DND-41 (cell line): Measurements from ENCODE around the gene EPOP.

ENCODE experiments used
- ATAC-seq: fragments of 200-7000 bp; cut with Tn5 transposase; 3 replicates; pipeline ENCODE4 v1.9.1; 2021; ENCODE audit warnings: low read depth; ENCODE audit not compliant: insufficient read depth
- DNase-seq: peaks from one replicate; pipeline ENCODE4 v3.0.0-alpha.2; 2020
- H2AFZ ChIP-seq: 2 replicates; pipeline ENCODE4 v1.6.0; 2012; ENCODE audit warnings: low read depth, low read length
- H3K27ac ChIP-seq: 2 replicates; pipeline ENCODE4 v1.5.1; 2012; ENCODE audit warnings: low read length, inconsistent platforms
- H3K27me3 ChIP-seq: fragments of 200-600 bp; sonication (generic); 2 replicates; pipeline ENCODE4 v1.6.0; 2012; ENCODE audit warnings: low read length, mild to moderate bottlenecking, inconsistent platforms; ENCODE audit not compliant: insufficient read depth, poor library complexity
- H3K36me3 ChIP-seq: 2 replicates; pipeline ENCODE4 v1.5.1; 2012; ENCODE audit warnings: low read length, inconsistent platforms; ENCODE audit not compliant: insufficient read depth
- H3K4me1 ChIP-seq: 2 replicates; pipeline ENCODE4 v1.5.1; 2012; ENCODE audit warnings: mild to moderate bottlenecking, low read length; ENCODE audit not compliant: insufficient read depth
- H3K4me2 ChIP-seq: 2 replicates; pipeline ENCODE4 v1.6.0; 2012; ENCODE audit warnings: mild to moderate bottlenecking, moderate library complexity, low read length, inconsistent platforms; ENCODE audit not compliant: insufficient read depth
- H3K4me3 ChIP-seq, 2 experiments: fragments of 200-600 bp in 1 of 2; shearing (Covaris generic) in 1 of 2; 2 replicates each; pipeline ENCODE4 v1.5.1; 2012 to 2016; ENCODE audit warnings: inconsistent platforms in 2 of 2, low read length in 2 of 2, mild to moderate bottlenecking in 2 of 2, low read depth in 1 of 2, moderate library complexity in 1 of 2
- H3K79me2 ChIP-seq: 2 replicates; pipeline ENCODE4 v1.6.0; 2012; ENCODE audit warnings: low read length, inconsistent platforms; ENCODE audit not compliant: insufficient read depth
- H3K9ac ChIP-seq: 2 replicates; pipeline ENCODE4 v1.6.0; 2012; ENCODE audit warnings: low read depth, mild to moderate bottlenecking, inconsistent platforms, low read length, moderate library complexity
- H3K9me3 ChIP-seq: 2 replicates; pipeline ENCODE4 v1.5.1; 2012; ENCODE audit warnings: low read length, moderate library complexity, mild to moderate bottlenecking, inconsistent platforms; ENCODE audit not compliant: insufficient read depth, severe bottlenecking
- H4K20me1 ChIP-seq: 2 replicates; pipeline ENCODE4 v1.6.0; 2012; ENCODE audit warnings: low read length; ENCODE audit not compliant: insufficient read depth
- EZH2 ChIP-seq: IDR thresholded peaks from 3 replicates; pipeline ENCODE4 v1.6.1; 2012; ENCODE audit warnings: borderline replicate concordance, low read depth, mild to moderate bottlenecking, moderate library complexity, low read length, inconsistent platforms; ENCODE audit not compliant: severe bottlenecking
- TF ChIP-seq, protein P1 (sequence below): IDR thresholded peaks from 2 replicates; pipeline ENCODE4 v1.5.1; 2012; ENCODE audit warnings: borderline replicate concordance, low read length, moderate library complexity, mild to moderate bottlenecking; ENCODE audit not compliant: poor library complexity, severe bottlenecking; ENCODE audit errors: extremely low read depth

EPOP gene

DNA sequence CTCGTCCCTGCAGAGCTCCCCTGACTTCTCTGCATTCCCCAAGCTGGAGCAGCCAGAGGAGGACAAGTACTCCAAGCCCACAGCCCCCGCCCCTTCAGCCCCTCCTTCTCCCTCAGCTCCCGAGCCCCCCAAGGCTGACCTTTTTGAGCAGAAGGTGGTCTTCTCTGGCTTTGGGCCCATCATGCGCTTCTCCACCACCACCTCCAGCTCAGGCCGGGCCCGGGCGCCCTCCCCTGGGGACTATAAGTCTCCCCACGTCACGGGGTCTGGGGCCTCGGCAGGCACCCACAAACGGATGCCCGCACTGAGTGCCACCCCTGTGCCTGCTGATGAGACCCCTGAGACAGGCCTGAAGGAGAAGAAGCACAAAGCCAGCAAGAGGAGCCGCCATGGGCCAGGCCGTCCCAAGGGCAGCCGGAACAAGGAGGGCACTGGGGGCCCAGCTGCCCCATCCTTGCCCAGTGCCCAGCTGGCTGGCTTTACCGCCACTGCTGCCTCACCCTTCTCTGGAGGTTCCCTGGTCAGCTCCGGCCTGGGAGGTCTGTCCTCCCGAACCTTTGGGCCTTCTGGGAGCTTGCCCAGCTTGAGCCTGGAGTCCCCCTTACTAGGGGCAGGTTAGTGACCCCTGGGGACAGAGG lies 41.7 kb upstream of the EPOP start:
- TF ChIP-seq EZH2: no peak
- TF ChIP-seq, protein P1, sequence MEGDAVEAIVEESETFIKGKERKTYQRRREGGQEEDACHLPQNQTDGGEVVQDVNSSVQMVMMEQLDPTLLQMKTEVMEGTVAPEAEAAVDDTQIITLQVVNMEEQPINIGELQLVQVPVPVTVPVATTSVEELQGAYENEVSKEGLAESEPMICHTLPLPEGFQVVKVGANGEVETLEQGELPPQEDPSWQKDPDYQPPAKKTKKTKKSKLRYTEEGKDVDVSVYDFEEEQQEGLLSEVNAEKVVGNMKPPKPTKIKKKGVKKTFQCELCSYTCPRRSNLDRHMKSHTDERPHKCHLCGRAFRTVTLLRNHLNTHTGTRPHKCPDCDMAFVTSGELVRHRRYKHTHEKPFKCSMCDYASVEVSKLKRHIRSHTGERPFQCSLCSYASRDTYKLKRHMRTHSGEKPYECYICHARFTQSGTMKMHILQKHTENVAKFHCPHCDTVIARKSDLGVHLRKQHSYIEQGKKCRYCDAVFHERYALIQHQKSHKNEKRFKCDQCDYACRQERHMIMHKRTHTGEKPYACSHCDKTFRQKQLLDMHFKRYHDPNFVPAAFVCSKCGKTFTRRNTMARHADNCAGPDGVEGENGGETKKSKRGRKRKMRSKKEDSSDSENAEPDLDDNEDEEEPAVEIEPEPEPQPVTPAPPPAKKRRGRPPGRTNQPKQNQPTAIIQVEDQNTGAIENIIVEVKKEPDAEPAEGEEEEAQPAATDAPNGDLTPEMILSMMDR: no peak
- no peaks in the 10 kb centered on the region for H3K4me1 ChIP-seq
- peaks cover 95% of the 10 kb centered on the region for H3K36me3 ChIP-seq
- H4K20me1 ChIP-seq: peaks cover 5% of the 10 kb centered on the region; the same call in 1 of the 2 replicates
- no peak overlapping the region for H3K9ac ChIP-seq
- H3K27ac ChIP-seq: no peak overlapping the region
- no peak for ATAC-seq
- no peak overlapping the region for H3K4me3 ChIP-seq
- H3K9me3 ChIP-seq: no peaks in the 10 kb centered on the region
- H2AFZ ChIP-seq: no peak overlapping the region
- H3K27me3 ChIP-seq: no peaks in the 10 kb centered on the region
- no peaks in the 10 kb centered on the region for H3K79me2 ChIP-seq
- no peak overlapping the region for H3K4me2 ChIP-seq
- DNase-seq: no peak

DNA sequence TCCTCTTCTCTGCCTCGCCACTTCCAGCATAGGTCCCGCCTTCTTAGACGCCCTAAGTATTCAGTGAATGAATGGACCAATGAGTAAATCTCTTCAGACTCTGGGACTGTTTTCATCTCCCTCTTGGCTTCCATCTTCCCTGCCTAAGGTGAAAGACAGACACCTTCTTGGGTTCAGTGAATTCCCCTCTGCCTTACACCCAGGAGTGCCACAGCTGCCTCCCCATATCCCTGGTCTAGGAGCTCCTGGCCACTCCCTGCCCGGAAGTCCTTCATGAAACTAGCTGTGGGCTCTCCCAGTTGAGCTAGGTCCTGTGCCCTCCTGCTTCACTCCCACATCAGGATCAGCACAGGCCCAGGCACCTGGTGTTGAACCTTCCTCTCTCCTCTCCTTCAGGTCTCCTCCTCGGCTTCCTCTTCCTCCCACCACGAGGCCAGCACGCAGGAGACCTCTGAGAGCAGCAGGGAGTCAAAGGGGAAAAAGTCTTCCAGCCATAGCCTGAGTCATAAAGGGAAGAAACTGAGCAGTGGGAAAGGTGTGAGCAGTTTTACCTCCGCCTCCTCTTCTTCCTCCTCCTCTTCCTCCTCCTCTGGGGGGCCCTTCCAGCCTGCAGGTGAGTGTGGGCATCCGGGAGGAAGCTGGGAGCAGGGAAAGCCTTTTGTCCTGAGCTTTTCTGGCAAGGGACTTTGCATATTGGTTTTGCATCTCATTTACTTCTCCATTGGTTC lies 40.6 kb upstream of the EPOP start:
- H3K4me1 ChIP-seq: no peaks in the 10 kb centered on the region
- 0 out of 2 replicates have a peak overlapping the region, but pooled peaks have one; percentile 13 for H3K27ac ChIP-seq
- peaks cover 5% of the 10 kb centered on the region; the same call in 1 of the 2 replicates for H4K20me1 ChIP-seq
- DNase-seq (no peak), ATAC-seq (no peak)
- H3K4me2 ChIP-seq: no peak overlapping the region
- H3K4me3 ChIP-seq: no peak overlapping the region
- TF ChIP-seq EZH2: no peak
- TF ChIP-seq, protein P1: no peak
- no peaks in the 10 kb centered on the region for H3K27me3 ChIP-seq
- peaks cover 3% of the 10 kb centered on the region; the same call in 1 of the 2 replicates for H3K79me2 ChIP-seq
- peaks cover 95% of the 10 kb centered on the region for H3K36me3 ChIP-seq
- no peak overlapping the region for H2AFZ ChIP-seq
- H3K9ac ChIP-seq: no peak overlapping the region
- no peaks in the 10 kb centered on the region for H3K9me3 ChIP-seq

DNA sequence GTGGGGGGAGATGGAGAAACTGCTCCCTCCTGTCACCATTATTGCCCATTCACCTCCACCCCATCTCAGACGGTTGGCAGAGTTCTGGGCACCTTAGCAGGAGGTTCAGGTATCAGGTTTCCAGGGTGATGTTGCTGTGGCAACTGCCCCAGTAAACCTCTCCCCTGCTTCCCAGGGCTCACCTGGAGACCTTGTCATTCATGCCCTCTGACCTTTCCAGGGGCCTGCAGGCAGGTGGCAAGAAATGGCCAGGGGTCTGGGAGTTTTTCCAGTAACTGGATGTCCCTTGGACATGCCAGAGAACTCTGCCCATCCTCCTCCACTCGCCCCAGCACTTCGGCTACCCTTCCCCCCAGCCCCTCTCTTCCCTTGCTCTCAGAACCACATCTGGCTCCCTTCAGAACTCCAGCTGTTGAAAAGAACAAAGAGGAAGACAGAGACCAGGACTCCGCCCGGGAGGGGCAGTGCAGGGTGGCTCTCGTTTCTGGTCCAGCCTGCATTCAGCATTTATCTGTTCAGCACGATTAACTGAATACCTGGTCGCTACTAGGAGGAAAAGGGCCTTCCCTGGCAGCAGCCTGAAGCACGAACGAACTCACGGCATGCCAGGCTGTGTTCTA lies 38.8 kb upstream of the EPOP start:
- ATAC-seq: no peak
- peaks cover 95% of the 10 kb centered on the region for H3K36me3 ChIP-seq

More for the DNA sequence above, 38.8 kb upstream of the EPOP start:
- Histone ChIP-seq H3K4me3 (no peak overlapping the region), H3K4me2 (no peak overlapping the region), H3K27ac (no peak overlapping the region), H3K79me2 (peaks cover 16% of the 10 kb centered on the region), H4K20me1 (peaks cover 16% of the 10 kb centered on the region; the same call in 1 of the 2 replicates), H3K27me3 (no peaks in the 10 kb centered on the region), H3K9ac (no peak overlapping the region), H2AFZ (no peak overlapping the region), H3K9me3 (no peaks in the 10 kb centered on the region), H3K4me1 (no peaks in the 10 kb centered on the region)
- no peak for DNase-seq
- TF ChIP-seq, protein P1: no peak
- no peak for TF ChIP-seq EZH2
